Osteocyte (in vitro differentiated cells): ENCODE data around the gene PITPNC1. TPM values are rescaled to one million over a fixed set of nuclear protein-coding genes. Genes with fewer than 3 reads are reported as not detected.
A peak's percentile ranks its signal among the peaks of the same experiment; 100 is the strongest.

Experiments used
- DNase-seq: peaks from one replicate; pipeline ENCODE4 v3.0.0; 2021; ENCODE audit warnings: mixed read lengths; ENCODE audit not compliant: unreplicated experiment; ENCODE audit errors: extremely low spot score
- H3K27ac Mint-ChIP-seq: one replicate; pipeline ENCODE4 v1.8.0; 2021; ENCODE audit warnings: mild to moderate bottlenecking, mixed read lengths; ENCODE audit not compliant: unreplicated experiment
- H3K27me3 Mint-ChIP-seq: one replicate; pipeline ENCODE4 v1.8.0; 2021; ENCODE audit warnings: mixed read lengths; ENCODE audit not compliant: unreplicated experiment
- H3K36me3 Mint-ChIP-seq: one replicate; pipeline ENCODE4 v1.8.0; 2021; ENCODE audit warnings: mixed read lengths; ENCODE audit not compliant: unreplicated experiment
- H3K4me1 Mint-ChIP-seq: one replicate; pipeline ENCODE4 v1.8.0; 2021; ENCODE audit warnings: mixed read lengths; ENCODE audit not compliant: unreplicated experiment
- H3K4me3 Mint-ChIP-seq: one replicate; pipeline ENCODE4 v1.8.0; 2021; ENCODE audit warnings: mild to moderate bottlenecking, moderate library complexity, mixed read lengths; ENCODE audit not compliant: unreplicated experiment
- H3K9me3 Mint-ChIP-seq: one replicate; pipeline ENCODE4 v1.8.0; 2021; ENCODE audit warnings: mixed read lengths; ENCODE audit not compliant: unreplicated experiment
- total RNA-seq: library from RNA; stranded (reverse); gene quantifications from 2 replicates; pipeline ENCODE4 v1.2.1, GENCODE V29; 2021
- TF ChIP-seq, protein P1 (sequence below): fragments of 200-600 bp; sonication (generic); IDR thresholded peaks from 2 replicates; pipeline ENCODE4 v1.5.0; 2021; ENCODE audit warnings: antibody characterized with exemption, mild to moderate bottlenecking, moderate library complexity

The PITPNC1 gene
- total RNA-seq, 1 donor from 2014 or later = 18.0 TPM

DNA sequence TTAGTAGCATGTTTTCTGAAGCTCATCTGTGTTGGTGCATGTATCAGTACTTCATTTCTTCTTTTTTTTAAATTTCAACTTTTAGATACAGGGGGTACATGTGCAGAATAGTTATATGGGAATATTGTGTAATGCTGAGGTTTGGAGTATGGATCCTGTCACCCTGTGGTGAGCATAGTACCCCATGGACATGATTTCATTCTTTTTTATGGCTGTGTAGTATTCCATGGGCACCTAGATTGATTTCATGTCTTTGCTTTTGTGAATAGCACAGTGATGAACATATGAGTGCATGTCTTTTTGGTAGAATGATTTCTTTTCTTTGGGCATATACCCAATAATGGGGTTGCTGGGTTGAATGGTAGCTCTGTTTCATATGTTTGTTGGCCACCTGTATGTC is 285.6 kb downstream of the PITPNC1 start:
- peaks cover 1% of the 10 kb centered on the region for H3K36me3 Mint-ChIP-seq
- peaks cover 6% of the 10 kb centered on the region for H3K9me3 Mint-ChIP-seq
- H3K4me1 Mint-ChIP-seq = no peaks in the 10 kb centered on the region
- no peak overlapping the region for H3K27ac Mint-ChIP-seq
- H3K27me3 Mint-ChIP-seq = no peaks in the 10 kb centered on the region
- DNase-seq = no peak
- H3K4me3 Mint-ChIP-seq = no peak overlapping the region
- TF ChIP-seq, protein P1, sequence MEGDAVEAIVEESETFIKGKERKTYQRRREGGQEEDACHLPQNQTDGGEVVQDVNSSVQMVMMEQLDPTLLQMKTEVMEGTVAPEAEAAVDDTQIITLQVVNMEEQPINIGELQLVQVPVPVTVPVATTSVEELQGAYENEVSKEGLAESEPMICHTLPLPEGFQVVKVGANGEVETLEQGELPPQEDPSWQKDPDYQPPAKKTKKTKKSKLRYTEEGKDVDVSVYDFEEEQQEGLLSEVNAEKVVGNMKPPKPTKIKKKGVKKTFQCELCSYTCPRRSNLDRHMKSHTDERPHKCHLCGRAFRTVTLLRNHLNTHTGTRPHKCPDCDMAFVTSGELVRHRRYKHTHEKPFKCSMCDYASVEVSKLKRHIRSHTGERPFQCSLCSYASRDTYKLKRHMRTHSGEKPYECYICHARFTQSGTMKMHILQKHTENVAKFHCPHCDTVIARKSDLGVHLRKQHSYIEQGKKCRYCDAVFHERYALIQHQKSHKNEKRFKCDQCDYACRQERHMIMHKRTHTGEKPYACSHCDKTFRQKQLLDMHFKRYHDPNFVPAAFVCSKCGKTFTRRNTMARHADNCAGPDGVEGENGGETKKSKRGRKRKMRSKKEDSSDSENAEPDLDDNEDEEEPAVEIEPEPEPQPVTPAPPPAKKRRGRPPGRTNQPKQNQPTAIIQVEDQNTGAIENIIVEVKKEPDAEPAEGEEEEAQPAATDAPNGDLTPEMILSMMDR = no peak

DNA sequence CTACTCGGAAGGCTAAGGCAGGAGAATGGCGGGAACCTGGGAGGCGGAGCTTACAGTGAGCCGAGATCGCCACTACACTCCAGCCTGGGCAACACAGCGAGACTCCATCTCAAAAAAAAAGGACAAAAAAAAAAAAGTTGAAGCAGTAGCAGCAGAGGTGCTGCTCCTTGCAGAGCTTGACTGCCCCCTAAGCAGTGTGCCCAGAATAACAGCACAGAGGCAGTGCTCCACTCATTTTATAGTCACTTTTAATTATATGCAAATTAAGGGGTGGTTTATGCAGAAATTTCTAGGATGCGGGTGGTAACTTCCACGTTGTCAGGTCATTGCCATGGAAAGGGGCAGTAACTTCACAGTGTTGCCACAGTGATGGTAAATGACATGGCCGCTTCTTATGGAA is 286.4 kb downstream of the PITPNC1 start:
- H3K4me1 Mint-ChIP-seq = no peaks in the 10 kb centered on the region
- peaks cover 1% of the 10 kb centered on the region for H3K36me3 Mint-ChIP-seq
- TF ChIP-seq, protein P1 = peak; percentile 11
- DNase-seq = no peak
- H3K9me3 Mint-ChIP-seq = peaks cover 3% of the 10 kb centered on the region
- H3K27me3 Mint-ChIP-seq = no peaks in the 10 kb centered on the region
- no peak overlapping the region for H3K27ac Mint-ChIP-seq
- H3K4me3 Mint-ChIP-seq = no peak overlapping the region

DNA sequence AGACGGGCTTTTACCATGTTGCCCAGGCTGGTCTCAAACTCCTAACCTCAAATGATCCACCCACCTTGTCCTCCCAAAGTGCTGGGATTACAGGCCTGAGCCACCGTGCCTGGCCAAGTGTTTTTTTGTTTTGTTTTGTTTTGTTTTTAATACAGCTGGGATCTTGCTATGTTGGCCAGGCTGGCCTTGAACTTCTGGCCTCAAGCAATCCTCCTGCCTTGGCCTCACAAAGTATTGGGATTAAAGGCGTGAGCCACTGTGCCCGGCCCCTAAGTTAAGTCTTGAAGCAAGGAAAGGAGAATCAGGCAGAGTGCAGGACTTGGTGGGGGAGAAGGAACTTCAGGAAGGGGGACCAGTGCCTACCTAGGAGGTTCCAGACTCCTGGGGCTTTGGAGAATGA is 288.9 kb downstream of the PITPNC1 start:
- no peak overlapping the region for H3K4me3 Mint-ChIP-seq
- TF ChIP-seq, protein P1 = no peak
- H3K4me1 Mint-ChIP-seq = no peaks in the 10 kb centered on the region
- H3K27ac Mint-ChIP-seq = no peak overlapping the region
- no peak for DNase-seq
- H3K27me3 Mint-ChIP-seq = no peaks in the 10 kb centered on the region
- no peaks in the 10 kb centered on the region for H3K9me3 Mint-ChIP-seq
- peaks cover 1% of the 10 kb centered on the region for H3K36me3 Mint-ChIP-seq

DNA sequence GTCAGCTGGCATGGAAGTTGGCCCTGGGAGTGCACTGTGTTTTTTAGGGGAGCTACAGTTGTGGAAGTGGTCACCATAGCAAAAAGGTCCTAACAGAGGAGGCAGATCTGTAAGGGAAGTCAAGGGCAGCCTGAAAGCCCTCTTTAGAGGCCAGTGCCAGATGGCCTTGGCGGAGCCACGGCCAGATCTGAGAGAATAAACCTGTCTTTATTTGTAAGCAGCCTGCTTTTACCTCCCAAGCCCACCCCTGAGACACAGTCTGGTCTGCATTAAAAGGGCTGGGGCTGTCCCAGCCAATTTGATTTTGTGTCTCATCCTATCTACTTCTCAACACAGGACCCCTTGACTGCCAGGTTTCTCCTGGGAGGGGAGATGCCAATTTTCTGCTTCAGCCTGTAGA is 289.6 kb downstream of the PITPNC1 start:
- Mint-ChIP-seq H3K4me1 (no peaks in the 10 kb centered on the region), H3K27me3 (no peaks in the 10 kb centered on the region), H3K36me3 (no peaks in the 10 kb centered on the region), H3K9me3 (no peaks in the 10 kb centered on the region), H3K4me3 (no peak overlapping the region), H3K27ac (no peak overlapping the region)
- no peak for DNase-seq
- TF ChIP-seq, protein P1 = no peak

DNA sequence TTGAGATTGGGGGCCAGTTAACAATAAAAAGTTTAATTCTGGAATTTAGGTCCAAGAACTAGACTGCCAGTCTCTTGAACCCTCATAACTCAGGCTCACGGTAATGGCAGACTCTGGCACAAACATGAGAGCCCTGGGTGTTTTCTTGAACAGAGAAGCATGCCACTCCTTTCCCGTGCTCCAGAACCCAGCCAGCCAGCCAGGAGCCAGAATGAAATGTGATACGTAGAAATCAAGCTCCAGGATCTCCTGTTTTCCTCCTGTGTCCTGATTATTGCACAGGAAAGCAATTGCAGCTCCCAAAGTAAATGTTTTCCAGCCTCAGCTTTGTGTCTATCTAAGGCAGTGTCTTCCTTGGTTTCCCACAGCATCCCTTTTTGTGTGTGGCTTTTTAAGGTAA is 294.4 kb downstream of the PITPNC1 start:
- Mint-ChIP-seq H3K4me3 (no peak overlapping the region), H3K27ac (no peak overlapping the region)

More for the DNA sequence above, 294.4 kb downstream of the PITPNC1 start:
- no peaks in the 10 kb centered on the region for H3K4me1 Mint-ChIP-seq
- TF ChIP-seq, protein P1 = no peak
- DNase-seq = no peak
- no peaks in the 10 kb centered on the region for H3K9me3 Mint-ChIP-seq
- H3K27me3 Mint-ChIP-seq = no peaks in the 10 kb centered on the region
- H3K36me3 Mint-ChIP-seq = no peaks in the 10 kb centered on the region
